ELR (cell line): ENCODE results near the gene EEFSEC.

Experiments
- DNase-seq: peaks from one replicate; pipeline ENCODE4 v3.0.0-alpha.2; 2015; ENCODE audit warnings: low read depth

Gene EEFSEC

GRCh38 chr3:128317698-128318231 lies 164.5 kb downstream of the EEFSEC start:
- DNase-seq = no peak

DNA sequence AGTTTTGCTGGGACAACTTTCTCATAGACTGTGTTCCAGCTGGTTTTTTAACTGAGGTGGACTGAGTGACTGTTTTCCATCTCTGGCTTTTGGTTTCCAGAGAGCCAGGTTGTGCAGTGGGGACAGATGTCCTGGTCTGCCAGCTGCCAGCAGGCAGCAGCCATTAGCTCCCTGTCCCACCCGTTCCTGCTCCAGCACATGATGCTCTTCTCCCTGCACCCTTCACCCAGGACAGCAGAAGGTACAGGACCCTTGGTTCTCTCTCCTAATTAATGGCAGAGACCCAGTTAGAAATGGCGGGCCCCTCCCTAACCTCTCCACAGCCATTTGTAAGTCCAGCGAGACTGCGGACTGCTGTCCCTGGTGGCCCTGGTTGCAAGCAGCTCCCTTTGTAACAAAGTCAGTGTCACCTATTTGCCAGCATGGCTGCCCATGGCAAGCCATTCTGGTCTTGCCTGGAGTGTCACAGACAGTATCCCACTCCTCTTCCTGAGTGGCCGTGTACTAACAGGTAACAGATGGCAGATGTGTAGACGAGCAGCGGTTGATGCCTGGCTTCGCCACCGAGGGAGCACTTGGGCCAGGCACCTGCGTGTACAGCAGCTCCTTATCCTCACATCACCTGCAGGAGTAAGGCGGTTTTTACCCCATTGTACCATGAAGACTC lies 165.1 kb downstream of the EEFSEC start:
- DNase-seq = no peak

DNA sequence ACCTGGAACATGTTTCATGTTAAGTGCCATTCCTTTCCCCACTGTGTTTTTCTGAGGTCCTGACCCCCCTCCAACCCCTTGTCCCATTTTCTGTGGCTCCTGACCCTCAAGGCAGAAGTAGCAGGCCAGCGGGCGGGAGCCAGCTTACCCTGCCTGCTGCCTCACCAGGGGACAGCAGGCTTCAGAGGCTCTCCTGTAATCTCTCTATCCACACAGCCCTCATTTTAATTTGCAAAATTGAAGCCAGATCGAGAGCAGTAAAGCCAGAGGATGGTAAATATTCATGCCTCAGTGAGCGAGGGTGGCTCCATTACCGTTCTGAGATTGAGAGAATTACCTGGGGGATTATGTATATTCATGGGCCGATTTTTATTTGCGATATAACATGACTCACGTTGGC lies 165.8 kb downstream of the EEFSEC start:
- no peak for DNase-seq

DNA sequence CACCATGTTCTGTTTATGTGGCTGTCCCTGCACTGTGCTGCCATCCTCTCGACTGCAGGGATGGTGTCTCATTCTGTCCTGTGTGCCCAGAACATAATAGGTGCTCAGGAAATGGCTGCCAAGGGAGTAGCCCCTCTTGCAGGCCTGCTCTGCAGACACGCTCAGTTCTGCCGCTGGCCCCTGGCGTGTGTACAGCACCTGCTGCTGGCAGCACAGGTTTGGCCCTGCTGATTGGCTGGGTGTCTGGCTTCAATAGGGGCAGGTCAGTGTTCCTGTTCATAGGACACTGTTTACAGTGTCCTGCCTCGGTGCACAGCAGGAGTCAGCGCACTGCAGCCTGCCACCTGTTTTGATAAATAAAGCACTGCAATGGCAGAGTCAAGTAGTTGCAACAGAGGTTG lies 166.5 kb downstream of the EEFSEC start:
- DNase-seq = no peak

- DNase-seq = no peak
These were observed 167.5 kb downstream of the EEFSEC start for GRCh38 chr3:128320551-128321340.

DNA sequence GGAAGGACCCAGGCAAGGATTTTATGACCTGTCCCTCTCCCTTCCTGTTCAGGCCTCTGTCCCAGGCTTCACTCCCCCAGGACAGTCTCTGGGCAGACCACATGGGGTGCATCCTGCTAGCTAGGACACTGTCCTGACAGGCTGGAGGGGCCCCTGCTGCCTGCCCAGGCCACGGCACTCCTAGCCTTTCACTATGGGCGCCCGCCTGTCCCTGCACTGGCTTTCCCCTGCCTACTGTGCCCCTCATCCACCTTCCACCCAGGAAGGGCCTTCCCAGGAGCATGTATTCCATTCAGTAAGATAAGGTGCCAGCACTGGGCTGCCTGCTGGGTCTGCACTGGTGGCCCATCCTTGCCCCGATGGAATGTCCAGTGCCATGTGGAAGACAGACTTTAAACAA lies 168.1 kb downstream of the EEFSEC start:
- DNase-seq = no peak

DNA sequence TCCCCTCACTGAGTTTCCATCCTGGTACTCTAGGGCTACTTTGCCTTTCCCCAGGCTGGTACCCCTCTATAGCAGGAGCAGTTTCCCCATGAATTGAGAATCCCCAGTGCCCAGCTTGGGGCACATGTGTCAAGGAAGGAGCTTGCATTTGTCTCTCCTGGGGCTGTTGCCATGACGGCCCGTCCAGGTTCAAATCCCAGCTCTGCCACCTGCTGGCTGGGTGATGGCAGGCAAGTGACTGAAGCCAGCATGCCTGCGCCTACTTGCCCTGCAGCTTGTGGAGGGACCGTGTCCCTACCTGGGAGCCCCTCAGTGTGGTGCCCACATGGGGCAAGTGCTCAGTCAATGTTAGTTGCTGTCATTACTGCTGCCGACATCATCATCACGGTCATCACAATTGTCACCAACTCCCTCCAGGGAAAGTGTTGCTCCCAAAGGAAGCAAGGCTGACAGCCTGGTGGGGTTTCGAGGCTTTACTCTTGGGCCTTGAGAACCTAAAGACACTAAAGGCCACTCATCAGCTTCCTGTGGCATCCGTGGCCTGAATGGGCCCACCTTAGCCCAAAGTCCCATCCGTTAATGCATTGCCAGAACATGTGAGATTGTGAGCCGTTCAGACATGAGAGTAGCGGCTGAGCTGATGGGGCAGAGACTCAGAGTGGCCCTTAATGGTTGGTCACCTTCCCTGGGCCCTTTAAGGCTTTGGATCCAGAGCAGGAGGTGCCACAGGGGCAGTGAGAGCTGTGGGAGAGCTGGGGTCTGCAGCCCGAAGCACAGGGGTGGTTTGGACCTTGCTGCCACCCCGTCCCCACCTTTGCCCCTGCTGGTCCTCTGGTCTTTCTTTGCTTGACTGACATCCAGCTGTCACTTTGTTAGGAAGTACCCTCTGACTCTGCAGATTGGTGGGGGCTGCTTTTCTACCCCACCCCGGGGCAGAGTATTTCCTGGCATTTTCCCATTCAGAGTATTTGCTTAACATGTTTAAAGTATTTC lies 169.0 kb downstream of the EEFSEC start:
- peak; percentile 48 for DNase-seq

DNA sequence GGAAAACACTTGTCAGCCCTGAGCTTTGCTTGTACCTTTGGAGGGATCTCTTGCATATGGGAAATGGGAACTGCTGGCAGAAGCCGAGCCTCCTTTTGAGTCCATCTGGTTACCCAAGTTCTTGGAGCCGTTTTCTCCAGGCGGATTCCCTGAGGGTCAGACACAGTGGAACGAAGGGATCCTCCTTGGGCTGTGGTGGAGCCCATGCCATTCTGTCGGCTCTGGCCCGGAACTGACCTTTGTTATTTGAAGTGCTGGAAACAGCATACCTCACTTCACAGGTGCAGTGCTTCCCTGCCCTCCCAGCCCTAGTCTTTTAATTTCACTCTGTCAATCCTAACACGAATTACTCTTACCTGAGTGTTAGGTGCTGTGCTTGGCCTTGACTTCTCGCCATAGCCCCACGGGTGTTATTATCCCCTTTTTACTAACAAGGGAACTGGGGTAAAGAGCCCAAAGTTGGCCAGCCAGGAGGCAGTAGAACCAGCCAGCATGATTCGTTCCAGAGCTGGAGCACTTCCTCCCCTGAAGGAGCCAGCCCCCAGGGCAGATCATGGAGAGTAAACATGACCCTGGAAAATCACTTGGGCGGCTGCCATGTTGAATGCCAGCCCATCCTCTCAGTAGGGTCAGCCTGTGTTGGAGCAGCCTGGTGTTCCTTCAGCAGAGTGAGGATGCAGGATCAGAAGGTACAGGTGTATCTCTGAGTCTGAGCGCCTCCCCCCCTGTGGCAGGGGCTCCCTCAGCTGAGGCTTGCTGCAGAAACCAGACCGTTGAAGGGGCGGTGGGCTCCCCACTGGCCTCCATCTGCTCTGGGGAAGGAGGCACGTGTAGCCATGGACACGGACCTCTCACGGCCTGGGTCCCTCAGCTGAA lies 170.2 kb downstream of the EEFSEC start:
- DNase-seq = peak; percentile 8

DNA sequence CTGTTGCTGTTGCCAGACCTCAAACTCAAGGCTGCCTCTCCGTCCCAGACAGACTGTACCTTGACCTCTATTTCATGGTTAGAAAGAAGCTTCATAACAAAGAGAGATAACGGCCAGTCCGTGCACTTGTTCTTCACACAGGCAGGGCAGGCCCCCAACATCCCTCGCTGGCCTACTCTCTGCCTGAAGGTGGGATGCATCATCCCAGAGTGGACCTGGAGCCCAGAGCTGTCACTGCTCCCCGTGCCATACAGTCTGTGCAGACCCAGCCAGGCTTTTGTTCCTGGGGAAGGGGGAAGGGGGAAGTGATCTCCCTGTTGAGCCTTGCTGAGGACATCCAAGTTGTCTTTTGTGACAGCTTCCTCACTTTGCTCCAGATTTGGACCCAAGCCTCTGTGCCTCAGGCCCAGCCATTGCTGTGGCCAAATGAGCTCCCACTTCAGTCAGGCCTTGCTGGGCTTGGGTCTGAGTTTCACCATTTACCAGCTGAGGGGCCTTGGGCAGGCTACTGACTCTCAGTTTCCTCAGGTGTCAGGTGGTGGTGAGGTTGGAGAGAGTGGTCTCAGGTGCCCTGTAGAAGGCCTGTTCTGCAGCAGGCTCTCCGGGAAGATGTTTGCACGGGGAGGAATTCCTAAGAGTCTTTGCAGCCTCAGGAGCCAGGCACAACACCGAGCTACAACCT lies 171.8 kb downstream of the EEFSEC start:
- DNase-seq = no peak

DNA sequence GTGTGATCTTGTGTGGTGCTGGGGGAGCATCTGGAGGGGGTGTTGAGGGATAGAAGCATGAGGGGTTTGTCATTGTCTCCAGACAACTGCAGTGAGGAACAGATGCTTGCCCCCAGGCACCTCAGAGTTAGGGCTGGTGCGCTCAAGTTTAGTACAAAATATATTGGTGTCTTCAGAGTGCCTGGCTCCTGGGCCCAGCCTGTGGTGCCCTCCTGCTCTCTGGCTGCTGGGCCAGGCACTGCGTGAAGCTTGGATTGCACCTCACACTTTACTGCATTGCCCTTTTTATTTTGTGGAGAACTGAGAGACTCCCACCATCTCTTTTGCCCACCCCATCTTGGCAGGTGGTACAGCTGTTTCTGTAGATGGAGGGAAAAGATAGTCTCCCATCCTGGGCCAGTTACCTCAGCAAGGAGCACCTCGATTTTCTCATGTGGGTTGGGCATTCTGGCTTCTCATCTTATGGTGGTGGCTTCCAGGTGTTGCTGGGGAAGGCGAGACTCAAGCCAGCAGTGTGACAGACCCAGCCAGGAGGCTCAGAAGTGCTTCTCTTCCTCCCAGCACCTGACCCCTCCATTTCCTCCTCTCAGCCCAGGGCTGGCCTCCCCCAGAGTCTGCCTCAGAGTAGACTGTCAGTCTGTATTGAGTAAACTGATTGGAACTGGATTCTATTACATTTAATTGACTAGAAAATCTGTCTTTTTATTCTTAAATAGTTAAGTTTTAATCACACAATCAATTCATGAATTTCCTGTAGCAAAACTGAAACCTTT lies 173.0 kb downstream of the EEFSEC start:
- no peak for DNase-seq

- DNase-seq = no peak
These were observed 174.3 kb downstream of the EEFSEC start for GRCh38 chr3:128327606-128328031.

DNA sequence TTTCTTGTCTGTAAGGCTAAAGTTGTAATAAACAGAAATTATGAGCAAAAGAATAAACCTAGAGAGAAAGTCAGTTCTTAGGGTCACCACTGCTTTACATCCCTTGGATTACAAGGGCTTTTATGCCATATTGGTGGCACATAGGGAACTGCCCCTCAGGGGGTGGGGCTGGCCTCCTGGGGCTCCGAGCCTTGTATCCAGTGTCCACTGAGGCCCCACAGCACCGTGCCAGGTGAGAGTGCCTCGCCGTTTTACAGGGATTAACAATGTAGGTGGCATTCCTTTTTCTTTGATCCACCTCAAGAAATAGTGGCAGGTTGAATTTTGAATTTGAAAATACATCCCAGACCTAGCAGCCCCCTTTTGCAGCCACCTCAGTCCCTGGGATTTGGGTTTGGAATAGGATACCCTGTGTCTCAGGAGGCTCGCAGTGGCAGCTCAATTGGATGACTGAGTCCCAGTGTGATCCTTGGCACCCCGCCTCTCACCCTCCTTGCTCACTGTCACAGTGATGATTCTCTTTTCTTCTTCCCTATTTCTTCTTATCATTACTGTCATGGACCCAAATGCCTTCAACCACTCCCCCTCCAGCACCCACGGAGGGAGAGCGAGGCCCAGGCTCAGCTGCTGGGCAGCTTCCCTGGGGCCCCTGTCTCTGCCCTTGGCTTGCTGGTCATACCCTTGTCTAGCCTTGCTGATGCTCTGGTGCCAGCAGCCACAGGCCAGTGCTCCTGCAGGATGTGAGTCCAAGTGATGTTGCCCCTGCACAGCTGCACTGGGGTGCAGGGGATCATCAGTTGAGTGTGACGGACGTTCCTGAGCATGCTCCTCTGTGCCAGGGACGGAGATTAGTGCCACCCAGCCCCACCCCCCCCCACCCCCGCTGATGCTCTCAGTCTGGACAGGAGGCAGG lies 175.5 kb downstream of the EEFSEC start:
- no peak for DNase-seq

- no peak for DNase-seq
These were observed 176.4 kb downstream of the EEFSEC start for GRCh38 chr3:128329491-128330213.

DNA sequence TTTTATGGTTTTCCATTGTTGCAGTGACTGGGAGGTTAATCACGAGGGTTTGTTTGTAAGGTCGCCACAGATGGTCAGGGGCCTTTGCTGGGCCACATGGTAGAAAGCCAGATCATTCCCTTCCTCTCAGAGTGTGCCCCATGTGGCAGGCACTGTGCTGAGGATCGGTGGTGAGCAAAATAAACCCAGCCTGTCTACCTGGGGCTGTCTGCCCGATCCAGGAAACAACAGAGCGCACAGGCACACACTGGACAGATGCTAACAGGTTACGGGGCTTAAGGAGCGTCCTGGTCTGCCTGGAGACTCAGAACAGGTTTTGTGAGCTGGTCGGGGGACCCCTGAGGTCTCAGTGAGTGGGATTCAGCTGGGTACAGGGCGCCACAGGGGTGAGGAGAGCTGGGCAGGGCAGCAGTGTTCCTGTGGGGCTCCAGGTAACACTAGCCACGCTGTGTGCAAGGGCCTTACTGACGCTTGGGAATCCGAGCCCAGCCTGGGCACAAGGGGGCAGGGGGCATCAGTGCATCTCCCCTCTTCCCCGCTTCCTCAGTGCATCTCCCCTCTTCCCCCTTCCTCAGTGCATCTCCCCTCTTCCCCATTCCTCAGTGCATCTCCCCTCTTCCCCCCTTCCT lies 177.0 kb downstream of the EEFSEC start:
- DNase-seq = no peak

DNA sequence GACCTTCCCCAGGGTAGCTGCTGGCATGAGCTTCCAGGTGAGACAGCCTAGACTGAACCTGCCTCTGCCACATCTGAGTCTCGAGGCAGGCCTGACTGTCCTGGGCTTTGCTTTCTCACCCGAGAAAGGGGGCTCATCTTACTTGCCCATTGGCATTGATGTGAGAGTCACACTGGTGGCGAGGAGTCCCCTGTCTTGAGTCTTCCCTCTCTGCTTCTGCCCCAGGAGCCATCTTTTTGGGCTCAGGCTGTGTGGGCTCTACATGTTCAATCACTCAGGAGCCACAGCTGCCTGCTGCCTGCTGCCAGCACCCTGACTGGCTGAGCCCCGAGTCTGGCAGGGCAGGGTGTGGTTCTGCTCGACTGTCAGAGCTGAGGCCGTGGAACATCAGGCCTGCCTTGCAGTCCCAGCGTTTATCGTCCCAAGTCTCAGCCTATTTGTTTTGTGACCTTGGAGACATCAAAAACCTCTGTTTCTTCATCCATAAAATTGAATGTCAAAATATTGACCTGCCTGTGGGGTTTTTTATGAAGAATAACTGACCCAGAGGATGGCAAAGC lies 180.9 kb downstream of the EEFSEC start:
- DNase-seq = no peak

DNA sequence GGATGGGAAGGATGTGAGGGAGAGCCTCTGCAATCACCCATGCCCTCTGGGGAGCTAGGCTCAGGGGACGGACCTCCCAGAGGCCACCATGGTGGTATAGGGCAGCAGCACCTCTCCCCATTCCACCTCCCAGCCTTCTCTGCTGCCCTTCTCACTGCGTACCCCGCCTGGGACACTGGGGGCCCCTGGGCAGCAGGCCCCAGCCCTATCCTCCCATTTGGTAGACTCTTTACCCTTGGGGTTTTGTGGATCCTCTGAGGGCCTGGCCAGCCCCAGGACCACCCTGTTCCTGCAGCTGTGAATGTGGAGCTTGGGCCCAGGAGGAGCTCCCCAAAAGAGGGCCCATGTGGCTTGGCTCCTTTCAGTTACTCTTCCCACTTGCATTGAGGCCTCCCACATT lies 181.5 kb downstream of the EEFSEC start:
- DNase-seq = no peak

DNA sequence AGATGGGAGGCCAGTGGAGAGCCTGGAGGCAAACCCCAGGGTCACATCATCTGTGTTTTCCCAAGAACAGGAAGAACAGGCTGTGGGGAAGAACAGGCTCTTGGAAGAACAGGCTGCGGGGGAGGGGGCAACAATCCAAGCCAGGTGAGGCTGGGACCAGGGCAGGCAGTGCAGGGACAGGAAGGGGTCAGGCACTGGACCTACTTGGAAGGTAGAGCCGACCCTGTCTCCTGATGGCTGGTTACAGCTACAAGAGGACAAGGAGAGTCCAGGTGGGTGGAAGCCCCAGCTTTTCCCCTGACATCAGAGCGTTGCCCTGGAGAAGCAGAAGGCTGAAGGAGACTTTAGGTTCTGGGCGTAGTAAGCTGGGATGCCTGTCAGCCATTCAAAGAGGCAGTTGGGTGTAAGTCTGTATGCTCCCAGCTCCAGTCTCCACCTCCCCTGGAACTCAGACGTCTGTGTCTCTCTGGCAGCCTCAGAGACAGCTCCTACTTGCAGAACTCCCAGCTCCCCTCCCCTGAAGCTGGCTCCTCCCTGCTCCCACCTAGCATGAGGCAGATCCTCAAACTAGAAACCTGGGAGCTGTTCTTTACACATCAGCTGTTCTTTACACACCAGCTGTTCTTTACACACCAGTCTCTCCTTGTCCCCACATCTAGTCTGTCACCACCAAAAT lies 182.5 kb downstream of the EEFSEC start:
- DNase-seq = no peak
